ENCODE measurements around the gene CD300C. TPM values are rescaled to one million over a fixed set of nuclear protein-coding genes. Genes with fewer than 3 reads are reported as not detected.
"Not testable (repeated sequence)": the region's sequence is repeated elsewhere in the genome, so short reads cannot be mapped to it uniquely, and the experiment has no call there.

The CD300C gene
- total RNA-seq, 1 donor from 2014 or later: not detected

GRCh38 chr17:74574489-74575142 is 28.7 kb upstream of the CD300C start:
- TF ChIP-seq, protein P1, sequence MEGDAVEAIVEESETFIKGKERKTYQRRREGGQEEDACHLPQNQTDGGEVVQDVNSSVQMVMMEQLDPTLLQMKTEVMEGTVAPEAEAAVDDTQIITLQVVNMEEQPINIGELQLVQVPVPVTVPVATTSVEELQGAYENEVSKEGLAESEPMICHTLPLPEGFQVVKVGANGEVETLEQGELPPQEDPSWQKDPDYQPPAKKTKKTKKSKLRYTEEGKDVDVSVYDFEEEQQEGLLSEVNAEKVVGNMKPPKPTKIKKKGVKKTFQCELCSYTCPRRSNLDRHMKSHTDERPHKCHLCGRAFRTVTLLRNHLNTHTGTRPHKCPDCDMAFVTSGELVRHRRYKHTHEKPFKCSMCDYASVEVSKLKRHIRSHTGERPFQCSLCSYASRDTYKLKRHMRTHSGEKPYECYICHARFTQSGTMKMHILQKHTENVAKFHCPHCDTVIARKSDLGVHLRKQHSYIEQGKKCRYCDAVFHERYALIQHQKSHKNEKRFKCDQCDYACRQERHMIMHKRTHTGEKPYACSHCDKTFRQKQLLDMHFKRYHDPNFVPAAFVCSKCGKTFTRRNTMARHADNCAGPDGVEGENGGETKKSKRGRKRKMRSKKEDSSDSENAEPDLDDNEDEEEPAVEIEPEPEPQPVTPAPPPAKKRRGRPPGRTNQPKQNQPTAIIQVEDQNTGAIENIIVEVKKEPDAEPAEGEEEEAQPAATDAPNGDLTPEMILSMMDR (IDR thresholded peaks at IDR 0.05; ENCODE audit: partially characterized antibody, unreplicated experiment): no peak
- H3K27me3 Mint-ChIP-seq (ENCODE audit: unreplicated experiment): peaks cover 7% of the 10 kb centered on the region
- H3K4me1 Mint-ChIP-seq (ENCODE audit: low read depth, unreplicated experiment): peaks cover 3% of the 10 kb centered on the region
- H3K36me3 Mint-ChIP-seq (ENCODE audit: unreplicated experiment): no peaks in the 10 kb centered on the region
- H3K27ac Mint-ChIP-seq (ENCODE audit: unreplicated experiment): no peak overlapping the region
- no peak for DNase-seq
- H3K4me3 Mint-ChIP-seq (ENCODE audit: unreplicated experiment): no peak overlapping the region
- H3K9me3 Mint-ChIP-seq (ENCODE audit: unreplicated experiment): peaks cover 2% of the 10 kb centered on the region

GRCh38 chr17:74573635-74574034 is 27.7 kb upstream of the CD300C start:
- H3K27ac Mint-ChIP-seq (ENCODE audit: unreplicated experiment); H3K27me3 Mint-ChIP-seq (ENCODE audit: unreplicated experiment); H3K4me1 Mint-ChIP-seq (ENCODE audit: low read depth, unreplicated experiment); H3K9me3 Mint-ChIP-seq (ENCODE audit: unreplicated experiment); H3K4me3 Mint-ChIP-seq (ENCODE audit: unreplicated experiment); H3K36me3 Mint-ChIP-seq (ENCODE audit: unreplicated experiment); DNase-seq: not testable (repeated sequence)

GRCh38 chr17:74573169-74573568 is 27.3 kb upstream of the CD300C start:
- TF ChIP-seq, protein P1 (IDR thresholded peaks at IDR 0.05; ENCODE audit: partially characterized antibody, unreplicated experiment): no peak
- DNase-seq: no peak
- Mint-ChIP-seq H3K27me3 (ENCODE audit: unreplicated experiment) (peaks cover 5% of the 10 kb centered on the region), H3K4me1 (ENCODE audit: low read depth, unreplicated experiment) (peaks cover 8% of the 10 kb centered on the region), H3K4me3 (ENCODE audit: unreplicated experiment) (no peak overlapping the region), H3K27ac (ENCODE audit: unreplicated experiment) (no peak overlapping the region), H3K9me3 (ENCODE audit: unreplicated experiment) (peaks cover 2% of the 10 kb centered on the region), H3K36me3 (ENCODE audit: unreplicated experiment) (peaks cover 3% of the 10 kb centered on the region)

DNA sequence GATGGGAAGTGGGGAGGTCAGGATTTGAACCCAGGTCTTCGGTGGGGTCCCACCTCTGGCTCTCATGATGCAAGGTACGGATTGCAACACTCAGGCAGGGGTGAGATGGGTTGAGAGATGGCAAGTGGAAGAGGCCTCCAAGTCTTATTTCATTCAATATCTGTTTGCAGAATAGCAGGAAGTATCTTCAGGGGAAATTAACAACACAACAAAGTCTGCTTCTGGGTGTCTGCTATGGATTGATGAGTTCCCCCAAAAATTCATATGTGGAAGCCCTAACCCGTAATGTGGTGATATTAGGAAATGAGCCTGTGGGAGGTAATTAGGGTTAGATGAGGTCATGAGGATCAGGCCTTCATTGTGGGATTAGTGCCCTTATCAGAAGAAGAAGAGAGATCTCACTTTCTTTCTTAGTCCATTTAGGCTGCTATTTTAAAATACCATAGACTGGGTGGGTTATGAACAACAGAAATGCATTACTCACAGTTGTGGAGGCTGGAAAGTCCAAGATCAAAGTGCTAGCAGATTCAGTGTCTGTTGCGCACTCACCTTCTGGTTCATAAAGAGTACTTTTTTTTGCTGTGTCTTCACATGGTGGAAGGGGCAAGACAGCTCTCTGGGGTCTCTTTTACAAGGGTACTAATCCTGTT is 25.8 kb upstream of the CD300C start:
- Mint-ChIP-seq H3K27me3 (ENCODE audit: unreplicated experiment) (peaks cover 3% of the 10 kb centered on the region), H3K36me3 (ENCODE audit: unreplicated experiment) (peaks cover 5% of the 10 kb centered on the region), H3K4me3 (ENCODE audit: unreplicated experiment) (no peak overlapping the region)

GRCh38 chr17:74569020-74570003 is 23.4 kb upstream of the CD300C start:
- no peak for DNase-seq
- Mint-ChIP-seq H3K27ac (ENCODE audit: unreplicated experiment) (no peak overlapping the region), H3K36me3 (ENCODE audit: unreplicated experiment) (peaks cover 5% of the 10 kb centered on the region), H3K4me1 (ENCODE audit: low read depth, unreplicated experiment) (peaks cover 18% of the 10 kb centered on the region), H3K4me3 (ENCODE audit: unreplicated experiment) (no peak overlapping the region), H3K9me3 (ENCODE audit: unreplicated experiment) (peaks cover 2% of the 10 kb centered on the region), H3K27me3 (ENCODE audit: unreplicated experiment) (peaks cover 3% of the 10 kb centered on the region)
- TF ChIP-seq, protein P1 (IDR thresholded peaks at IDR 0.05; ENCODE audit: partially characterized antibody, unreplicated experiment): no peak

More for the DNA sequence above, 25.8 kb upstream of the CD300C start:
- Mint-ChIP-seq H3K4me1 (ENCODE audit: low read depth, unreplicated experiment) (peaks cover 11% of the 10 kb centered on the region), H3K9me3 (ENCODE audit: unreplicated experiment) (no peaks in the 10 kb centered on the region), H3K27ac (ENCODE audit: unreplicated experiment) (no peak overlapping the region)
- DNase-seq: no peak
- TF ChIP-seq, protein P1 (IDR thresholded peaks at IDR 0.05; ENCODE audit: partially characterized antibody, unreplicated experiment): no peak

Measured in glutamatergic neuron (in vitro differentiated cells).